ENCODE results near the gene UBB.
A peak's percentile ranks its signal among the peaks of the same experiment; 100 is the strongest.

Gene UBB

GRCh38 chr17:16425202-16425601, 44.3 kb downstream of the UBB start:
- H3K36me3 ChIP-seq (ENCODE audit: control insufficient read depth, insufficient read depth, low read length): peaks cover 47% of the 10 kb centered on the region
- no peak for DNase-seq (ENCODE audit: extremely low read depth, insufficient read length)
- no peaks in the 10 kb centered on the region for H3K27me3 ChIP-seq (replicated peaks; ENCODE audit: control insufficient read depth, insufficient read depth, low read length)
- TF ChIP-seq, protein P1, sequence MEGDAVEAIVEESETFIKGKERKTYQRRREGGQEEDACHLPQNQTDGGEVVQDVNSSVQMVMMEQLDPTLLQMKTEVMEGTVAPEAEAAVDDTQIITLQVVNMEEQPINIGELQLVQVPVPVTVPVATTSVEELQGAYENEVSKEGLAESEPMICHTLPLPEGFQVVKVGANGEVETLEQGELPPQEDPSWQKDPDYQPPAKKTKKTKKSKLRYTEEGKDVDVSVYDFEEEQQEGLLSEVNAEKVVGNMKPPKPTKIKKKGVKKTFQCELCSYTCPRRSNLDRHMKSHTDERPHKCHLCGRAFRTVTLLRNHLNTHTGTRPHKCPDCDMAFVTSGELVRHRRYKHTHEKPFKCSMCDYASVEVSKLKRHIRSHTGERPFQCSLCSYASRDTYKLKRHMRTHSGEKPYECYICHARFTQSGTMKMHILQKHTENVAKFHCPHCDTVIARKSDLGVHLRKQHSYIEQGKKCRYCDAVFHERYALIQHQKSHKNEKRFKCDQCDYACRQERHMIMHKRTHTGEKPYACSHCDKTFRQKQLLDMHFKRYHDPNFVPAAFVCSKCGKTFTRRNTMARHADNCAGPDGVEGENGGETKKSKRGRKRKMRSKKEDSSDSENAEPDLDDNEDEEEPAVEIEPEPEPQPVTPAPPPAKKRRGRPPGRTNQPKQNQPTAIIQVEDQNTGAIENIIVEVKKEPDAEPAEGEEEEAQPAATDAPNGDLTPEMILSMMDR (IDR thresholded peaks at IDR 0.05; ENCODE audit: insufficient read depth, low read length, poor library complexity, severe bottlenecking): no peak
- no peak overlapping the region for H3K4me3 ChIP-seq (replicated peaks; ENCODE audit: low read depth, low read length)

DNA sequence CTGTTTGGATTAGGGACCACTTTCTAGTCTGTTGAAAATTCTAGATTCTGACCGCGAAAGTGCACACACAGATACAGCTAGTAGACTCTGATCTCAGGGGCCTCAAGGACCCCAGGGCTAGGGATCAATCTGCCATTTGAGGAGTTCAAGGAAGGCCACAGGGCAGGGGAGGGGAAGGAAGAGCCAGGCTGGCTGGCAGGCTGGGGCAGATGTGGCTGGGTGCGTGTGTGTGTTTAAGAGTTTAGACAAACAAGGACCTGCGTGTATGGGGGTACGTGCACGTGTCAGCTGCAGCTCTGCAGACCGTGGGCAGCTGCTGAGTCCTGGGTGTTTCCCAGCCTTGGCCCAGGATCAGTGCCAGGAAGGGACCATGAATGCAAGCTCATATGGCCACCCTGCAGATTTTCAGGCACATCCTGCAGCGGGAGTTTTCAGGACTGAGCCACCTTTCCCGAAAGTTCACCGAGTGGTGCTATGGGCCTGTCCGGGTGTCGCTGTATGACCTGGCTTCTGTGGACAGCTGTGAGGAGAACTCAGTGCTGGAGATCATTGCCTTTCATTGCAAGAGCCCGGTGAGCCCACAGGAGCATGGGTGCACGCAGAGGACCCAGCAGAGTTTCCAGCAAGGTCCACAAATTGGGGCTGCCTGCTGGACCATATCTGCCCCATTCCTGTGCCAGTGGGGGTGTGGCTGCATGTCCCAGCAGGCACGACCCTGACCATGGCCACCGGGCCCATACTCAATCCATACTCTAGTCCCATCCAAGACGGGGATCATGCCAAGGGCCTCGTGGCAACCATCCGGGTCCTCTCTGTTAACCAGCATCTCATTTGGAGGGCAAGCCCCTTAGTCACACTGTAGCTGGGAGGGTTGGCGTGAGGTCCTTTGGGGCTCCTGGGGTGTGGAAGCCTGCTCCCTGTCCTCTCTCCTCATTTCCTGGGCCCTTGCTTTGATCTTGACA, 45.1 kb downstream of the UBB start:
- no peak for DNase-seq (ENCODE audit: extremely low read depth, insufficient read length)
- TF ChIP-seq, protein P1 (IDR thresholded peaks at IDR 0.05; ENCODE audit: insufficient read depth, low read length, poor library complexity, severe bottlenecking): no peak
- Histone ChIP-seq H3K36me3 (ENCODE audit: control insufficient read depth, insufficient read depth, low read length) (peaks cover 45% of the 10 kb centered on the region), H3K4me3 (replicated peaks; ENCODE audit: low read depth, low read length) (no peak overlapping the region), H3K27me3 (replicated peaks; ENCODE audit: control insufficient read depth, insufficient read depth, low read length) (no peaks in the 10 kb centered on the region)

DNA sequence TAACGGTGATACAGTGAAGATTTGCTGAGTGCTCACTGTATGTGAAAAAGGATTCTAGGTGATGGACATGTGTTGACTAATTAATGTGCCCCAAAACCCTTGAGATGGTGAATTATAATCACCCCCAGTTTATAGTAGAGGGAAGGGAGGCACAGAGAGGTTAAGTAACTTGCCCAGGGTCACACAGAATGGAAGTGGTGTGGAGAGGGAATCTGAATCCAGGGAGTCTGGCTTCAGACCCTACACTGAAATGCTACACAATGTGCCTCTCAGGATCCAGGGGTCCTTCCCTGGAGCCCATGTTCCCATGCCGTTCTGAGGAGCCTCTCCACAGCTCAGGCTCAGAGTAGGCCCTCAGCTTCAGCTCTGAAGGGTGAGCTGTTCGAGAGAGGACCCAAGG, 46.1 kb downstream of the UBB start:
- Histone ChIP-seq H3K27me3 (replicated peaks; ENCODE audit: control insufficient read depth, insufficient read depth, low read length) (no peaks in the 10 kb centered on the region), H3K4me3 (replicated peaks; ENCODE audit: low read depth, low read length) (no peak overlapping the region), H3K36me3 (ENCODE audit: control insufficient read depth, insufficient read depth, low read length) (peaks cover 50% of the 10 kb centered on the region)
- TF ChIP-seq, protein P1 (IDR thresholded peaks at IDR 0.05; ENCODE audit: insufficient read depth, low read length, poor library complexity, severe bottlenecking): no peak
- DNase-seq (ENCODE audit: extremely low read depth, insufficient read length): no peak

DNA sequence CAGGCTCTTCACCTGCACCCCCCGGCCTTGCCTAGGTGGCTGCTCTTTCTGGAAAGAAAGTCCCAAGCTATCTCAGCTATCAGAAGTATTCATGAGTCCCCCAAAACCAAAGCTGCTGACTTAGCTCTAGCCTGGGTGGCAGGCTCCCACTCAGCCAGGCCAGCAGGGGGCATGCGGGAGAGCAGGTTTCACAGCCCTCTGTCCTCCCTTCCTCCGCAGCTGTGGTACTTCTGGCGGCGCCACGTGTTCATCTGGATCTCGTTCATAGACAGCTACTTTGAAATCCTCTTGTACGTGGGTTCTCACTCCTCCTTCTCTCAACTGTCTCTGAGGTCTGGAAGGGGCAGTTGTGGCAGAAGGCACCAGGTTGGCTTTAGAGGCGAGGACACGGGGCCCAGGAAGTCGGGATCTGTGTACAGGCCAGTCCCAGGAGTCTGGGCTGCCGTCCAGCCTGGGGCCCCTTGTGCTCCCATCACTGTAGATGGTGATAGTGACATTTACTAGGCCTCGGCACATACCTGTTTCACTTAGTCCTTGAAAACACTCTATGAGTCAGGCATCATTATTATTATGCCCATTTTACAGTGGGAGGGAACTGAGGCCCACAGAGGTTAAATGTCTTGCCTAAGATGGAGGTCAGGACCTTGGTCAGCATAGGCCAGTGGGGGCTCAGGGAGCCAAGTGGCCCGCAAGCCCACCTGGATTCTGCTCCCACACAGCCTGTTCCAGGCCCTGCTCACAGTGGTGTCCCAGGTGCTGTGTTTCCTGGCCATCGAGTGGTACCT, 47.4 kb downstream of the UBB start:
- no peak for DNase-seq (ENCODE audit: extremely low read depth, insufficient read length)
- H3K4me3 ChIP-seq (replicated peaks; ENCODE audit: low read depth, low read length): no peak overlapping the region
- TF ChIP-seq, protein P1 (IDR thresholded peaks at IDR 0.05; ENCODE audit: insufficient read depth, low read length, poor library complexity, severe bottlenecking): peak; percentile 89
- no peaks in the 10 kb centered on the region for H3K27me3 ChIP-seq (replicated peaks; ENCODE audit: control insufficient read depth, insufficient read depth, low read length)
- peaks cover 42% of the 10 kb centered on the region for H3K36me3 ChIP-seq (ENCODE audit: control insufficient read depth, insufficient read depth, low read length)

- TF ChIP-seq, protein P1 (IDR thresholded peaks at IDR 0.05; ENCODE audit: insufficient read depth, low read length, poor library complexity, severe bottlenecking): no peak
- Histone ChIP-seq H3K36me3 (ENCODE audit: control insufficient read depth, insufficient read depth, low read length) (peaks cover 43% of the 10 kb centered on the region), H3K4me3 (replicated peaks; ENCODE audit: low read depth, low read length) (no peak overlapping the region), H3K27me3 (replicated peaks; ENCODE audit: control insufficient read depth, insufficient read depth, low read length) (no peaks in the 10 kb centered on the region)
- DNase-seq (ENCODE audit: extremely low read depth, insufficient read length): no peak
Measured at GRCh38 chr17:16429083-16429482, 48.2 kb downstream of the UBB start.

Measured in GM06990 (cell line).